VCaP (cell line): Measurements from ENCODE around the gene XKR3.

ENCODE experiments used
- H3K27ac ChIP-seq: fragments of 450-650 bp; 2 replicates; pipeline ENCODE4 v1.5.1; 2017
- TF ChIP-seq, protein P1 (sequence below): fragments of 450-650 bp; conservative IDR thresholded peaks from 2 replicates; pipeline ENCODE4 v1.5.1; 2017; ENCODE audit warnings: mild to moderate bottlenecking, moderate library complexity

Gene XKR3

DNA sequence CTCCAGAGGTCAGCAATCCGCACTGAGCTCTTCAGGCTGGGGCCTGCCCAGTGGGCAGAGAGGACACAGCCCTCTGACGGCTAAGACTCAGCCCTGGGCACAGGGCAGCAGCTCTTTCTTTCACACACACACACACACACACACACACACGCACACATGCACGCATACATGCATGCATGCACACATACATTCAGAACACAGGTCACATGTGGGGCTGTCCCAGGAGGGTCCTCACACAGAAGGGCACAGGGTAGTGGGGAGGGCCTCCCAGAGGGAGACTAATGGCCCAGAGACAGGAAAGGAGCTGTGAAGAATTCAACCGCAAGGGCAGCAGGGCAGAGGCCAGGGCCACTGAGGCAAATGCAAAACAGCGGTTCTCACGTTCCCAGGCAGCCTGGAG lies 20.3 kb upstream of the XKR3 start:
- H3K27ac ChIP-seq = no peak overlapping the region
- TF ChIP-seq, protein P1, sequence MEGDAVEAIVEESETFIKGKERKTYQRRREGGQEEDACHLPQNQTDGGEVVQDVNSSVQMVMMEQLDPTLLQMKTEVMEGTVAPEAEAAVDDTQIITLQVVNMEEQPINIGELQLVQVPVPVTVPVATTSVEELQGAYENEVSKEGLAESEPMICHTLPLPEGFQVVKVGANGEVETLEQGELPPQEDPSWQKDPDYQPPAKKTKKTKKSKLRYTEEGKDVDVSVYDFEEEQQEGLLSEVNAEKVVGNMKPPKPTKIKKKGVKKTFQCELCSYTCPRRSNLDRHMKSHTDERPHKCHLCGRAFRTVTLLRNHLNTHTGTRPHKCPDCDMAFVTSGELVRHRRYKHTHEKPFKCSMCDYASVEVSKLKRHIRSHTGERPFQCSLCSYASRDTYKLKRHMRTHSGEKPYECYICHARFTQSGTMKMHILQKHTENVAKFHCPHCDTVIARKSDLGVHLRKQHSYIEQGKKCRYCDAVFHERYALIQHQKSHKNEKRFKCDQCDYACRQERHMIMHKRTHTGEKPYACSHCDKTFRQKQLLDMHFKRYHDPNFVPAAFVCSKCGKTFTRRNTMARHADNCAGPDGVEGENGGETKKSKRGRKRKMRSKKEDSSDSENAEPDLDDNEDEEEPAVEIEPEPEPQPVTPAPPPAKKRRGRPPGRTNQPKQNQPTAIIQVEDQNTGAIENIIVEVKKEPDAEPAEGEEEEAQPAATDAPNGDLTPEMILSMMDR = no peak

DNA sequence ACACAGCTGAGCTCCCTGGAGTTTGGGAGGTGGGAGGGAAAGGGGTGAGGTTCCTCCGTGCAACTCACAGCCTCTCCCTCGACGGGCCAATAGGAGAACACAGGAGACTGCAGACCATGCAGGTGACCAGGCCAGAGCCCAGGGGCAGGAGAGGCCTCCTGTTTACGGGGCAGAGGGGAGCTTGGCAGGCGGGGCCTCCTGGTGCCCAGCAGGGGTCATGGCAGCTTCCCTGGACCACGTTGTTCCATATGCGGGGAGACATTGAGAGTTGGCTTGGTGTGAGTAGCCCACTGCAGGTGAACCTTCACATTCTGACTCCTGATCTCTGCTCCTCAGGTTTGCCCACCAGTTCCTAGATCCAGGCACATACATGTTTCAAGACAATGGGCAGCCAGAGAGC lies 19.3 kb upstream of the XKR3 start:
- H3K27ac ChIP-seq = no peak overlapping the region
- TF ChIP-seq, protein P1 = no peak

DNA sequence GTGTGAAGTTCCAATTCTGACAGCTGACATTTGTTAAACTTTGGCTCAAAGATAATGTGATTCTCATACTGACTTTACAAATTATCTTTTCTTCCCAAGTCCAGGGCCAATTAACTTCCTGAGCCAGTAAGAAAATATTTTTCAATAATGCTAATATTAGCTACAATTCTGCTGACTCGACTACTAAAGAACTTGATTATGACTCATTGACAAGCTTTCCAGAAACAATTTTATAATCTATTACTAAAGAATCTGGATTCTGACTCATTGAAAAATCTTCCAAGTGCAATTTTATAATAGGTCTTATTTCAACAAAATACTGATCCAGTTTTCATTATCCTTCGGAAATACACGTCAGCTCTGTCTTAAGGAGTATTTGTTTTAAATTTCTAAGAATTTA lies 12.9 kb upstream of the XKR3 start:
- H3K27ac ChIP-seq = no peak overlapping the region
- TF ChIP-seq, protein P1 = no peak

- H3K27ac ChIP-seq = no peak overlapping the region
- TF ChIP-seq, protein P1 = no peak
Observed at GRCh38 chr22:16834971-16835370, 9.8 kb upstream of the XKR3 start.

GRCh38 chr22:16831257-16831656 lies 6.0 kb upstream of the XKR3 start:
- TF ChIP-seq, protein P1 = no peak
- H3K27ac ChIP-seq = no peak overlapping the region

DNA sequence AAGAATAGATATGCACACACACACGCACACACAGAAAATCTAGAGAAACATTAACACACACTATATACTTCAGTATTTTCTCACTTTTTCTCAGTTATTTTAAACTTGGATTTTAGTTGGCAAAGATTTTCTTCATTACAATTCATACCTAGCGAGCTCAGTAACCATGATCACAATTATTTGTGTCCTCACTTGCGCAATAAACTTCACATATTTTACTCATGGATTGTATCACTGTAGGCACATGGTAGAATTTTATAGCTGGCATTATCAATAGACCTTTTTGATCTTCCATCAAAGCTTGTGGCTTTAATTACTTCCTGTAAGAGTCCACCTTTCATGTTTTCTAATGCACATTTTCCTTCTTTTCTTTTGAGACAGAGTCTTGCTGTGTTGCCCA lies 4.8 kb upstream of the XKR3 start:
- TF ChIP-seq, protein P1 = no peak
- no peak overlapping the region for H3K27ac ChIP-seq

DNA sequence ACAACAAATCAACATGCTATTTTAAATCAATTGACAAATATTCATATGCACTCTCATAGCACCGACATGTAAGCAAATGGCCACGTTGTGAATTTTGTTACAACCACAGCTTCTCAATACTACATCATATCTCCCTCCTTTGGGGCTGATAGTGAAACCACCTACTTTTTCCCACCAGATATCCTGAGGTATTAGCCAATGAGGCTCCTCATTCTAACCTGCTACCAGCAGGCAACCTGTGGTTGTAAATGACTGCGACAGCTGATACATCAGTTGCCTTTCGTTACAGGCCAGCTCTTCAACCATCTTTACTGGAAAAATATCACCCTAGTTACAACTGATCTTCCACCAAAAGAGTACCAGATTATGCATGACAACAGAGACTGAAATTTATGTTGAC lies 3.7 kb upstream of the XKR3 start:
- TF ChIP-seq, protein P1 = no peak
- H3K27ac ChIP-seq = no peak overlapping the region

DNA sequence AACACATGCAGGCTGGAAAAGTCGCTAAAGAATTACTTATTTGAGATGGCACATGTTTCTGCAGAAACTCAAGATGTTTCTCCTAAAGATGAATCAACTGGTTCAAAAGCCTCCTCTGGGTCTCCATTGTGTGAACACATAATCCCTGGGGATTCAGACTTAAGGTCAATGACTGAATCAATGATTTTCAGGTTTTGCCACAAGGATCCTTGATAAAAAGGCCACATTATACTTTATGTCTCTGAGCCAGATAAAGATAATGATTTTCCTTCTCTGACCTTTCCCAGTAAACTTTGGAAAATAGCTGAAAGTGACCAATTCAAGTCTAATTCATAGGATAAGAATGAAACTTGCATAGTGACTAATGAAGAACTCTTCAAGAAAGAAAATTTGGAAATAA lies 2.3 kb upstream of the XKR3 start:
- no peak overlapping the region for H3K27ac ChIP-seq
- TF ChIP-seq, protein P1 = no peak
